ENCODE data around the gene BAAT.

GRCh38 chr9:101326035-101326434, 58.8 kb downstream of the BAAT start:
- TF ChIP-seq, protein P1, sequence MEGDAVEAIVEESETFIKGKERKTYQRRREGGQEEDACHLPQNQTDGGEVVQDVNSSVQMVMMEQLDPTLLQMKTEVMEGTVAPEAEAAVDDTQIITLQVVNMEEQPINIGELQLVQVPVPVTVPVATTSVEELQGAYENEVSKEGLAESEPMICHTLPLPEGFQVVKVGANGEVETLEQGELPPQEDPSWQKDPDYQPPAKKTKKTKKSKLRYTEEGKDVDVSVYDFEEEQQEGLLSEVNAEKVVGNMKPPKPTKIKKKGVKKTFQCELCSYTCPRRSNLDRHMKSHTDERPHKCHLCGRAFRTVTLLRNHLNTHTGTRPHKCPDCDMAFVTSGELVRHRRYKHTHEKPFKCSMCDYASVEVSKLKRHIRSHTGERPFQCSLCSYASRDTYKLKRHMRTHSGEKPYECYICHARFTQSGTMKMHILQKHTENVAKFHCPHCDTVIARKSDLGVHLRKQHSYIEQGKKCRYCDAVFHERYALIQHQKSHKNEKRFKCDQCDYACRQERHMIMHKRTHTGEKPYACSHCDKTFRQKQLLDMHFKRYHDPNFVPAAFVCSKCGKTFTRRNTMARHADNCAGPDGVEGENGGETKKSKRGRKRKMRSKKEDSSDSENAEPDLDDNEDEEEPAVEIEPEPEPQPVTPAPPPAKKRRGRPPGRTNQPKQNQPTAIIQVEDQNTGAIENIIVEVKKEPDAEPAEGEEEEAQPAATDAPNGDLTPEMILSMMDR (IDR thresholded peaks at IDR 0.05): no peak
- TF ChIP-seq ZBTB21 (CRISPR knock-in tag; IDR thresholded peaks at IDR 0.05; ENCODE audit: borderline replicate concordance): no peak

All from WTC11 (cell line).